Hematopoietic multipotent progenitor cell treated with erythropoietin and hydrocortisone succinate and interleukin-3 and kit ligand, for 15 days (in vitro differentiated cells): ENCODE data around the gene PLCH2.

Source experiments
- DNase-seq: peaks from one replicate; pipeline ENCODE4 v3.0.0-alpha.2; 2015; ENCODE audit warnings: low spot score

The PLCH2 gene

GRCh38 chr1:2499260-2499659, 23.2 kb downstream of the PLCH2 start:
- no peak for DNase-seq

- no peak for DNase-seq
Measured at GRCh38 chr1:2499986-2500596, 24.0 kb downstream of the PLCH2 start.

- no peak for DNase-seq
Measured at GRCh38 chr1:2501041-2501819, 25.1 kb downstream of the PLCH2 start.

- DNase-seq = no peak
Measured at GRCh38 chr1:2501820-2502119, 25.7 kb downstream of the PLCH2 start.

- DNase-seq = no peak
Measured at GRCh38 chr1:2502210-2502609, 26.1 kb downstream of the PLCH2 start.

GRCh38 chr1:2502661-2503553, 26.8 kb downstream of the PLCH2 start:
- no peak for DNase-seq

- no peak for DNase-seq
Measured at GRCh38 chr1:2503554-2504224, 27.6 kb downstream of the PLCH2 start.

- no peak for DNase-seq
Measured at GRCh38 chr1:2504225-2504948, 28.3 kb downstream of the PLCH2 start.

- no peak for DNase-seq
Measured at GRCh38 chr1:2504949-2505272, 28.8 kb downstream of the PLCH2 start.

GRCh38 chr1:2505461-2505994, 29.4 kb downstream of the PLCH2 start:
- DNase-seq = no peak

- no peak for DNase-seq
Measured at GRCh38 chr1:2506007-2506860, 30.1 kb downstream of the PLCH2 start.

GRCh38 chr1:2506901-2507565, 30.9 kb downstream of the PLCH2 start:
- DNase-seq = no peak

- no peak for DNase-seq
Measured at GRCh38 chr1:2507744-2508155, 31.7 kb downstream of the PLCH2 start.

- no peak for DNase-seq
Measured at GRCh38 chr1:2508180-2508579, 32.1 kb downstream of the PLCH2 start.

GRCh38 chr1:2508751-2509150, 32.7 kb downstream of the PLCH2 start:
- DNase-seq = no peak

GRCh38 chr1:2509589-2509988, 33.5 kb downstream of the PLCH2 start:
- no peak for DNase-seq

- no peak for DNase-seq
Measured at GRCh38 chr1:2510366-2511155, 34.5 kb downstream of the PLCH2 start.

GRCh38 chr1:2512862-2513421, 36.9 kb downstream of the PLCH2 start:
- no peak for DNase-seq
